ENCODE measurements around the gene SOAT2.

DNA sequence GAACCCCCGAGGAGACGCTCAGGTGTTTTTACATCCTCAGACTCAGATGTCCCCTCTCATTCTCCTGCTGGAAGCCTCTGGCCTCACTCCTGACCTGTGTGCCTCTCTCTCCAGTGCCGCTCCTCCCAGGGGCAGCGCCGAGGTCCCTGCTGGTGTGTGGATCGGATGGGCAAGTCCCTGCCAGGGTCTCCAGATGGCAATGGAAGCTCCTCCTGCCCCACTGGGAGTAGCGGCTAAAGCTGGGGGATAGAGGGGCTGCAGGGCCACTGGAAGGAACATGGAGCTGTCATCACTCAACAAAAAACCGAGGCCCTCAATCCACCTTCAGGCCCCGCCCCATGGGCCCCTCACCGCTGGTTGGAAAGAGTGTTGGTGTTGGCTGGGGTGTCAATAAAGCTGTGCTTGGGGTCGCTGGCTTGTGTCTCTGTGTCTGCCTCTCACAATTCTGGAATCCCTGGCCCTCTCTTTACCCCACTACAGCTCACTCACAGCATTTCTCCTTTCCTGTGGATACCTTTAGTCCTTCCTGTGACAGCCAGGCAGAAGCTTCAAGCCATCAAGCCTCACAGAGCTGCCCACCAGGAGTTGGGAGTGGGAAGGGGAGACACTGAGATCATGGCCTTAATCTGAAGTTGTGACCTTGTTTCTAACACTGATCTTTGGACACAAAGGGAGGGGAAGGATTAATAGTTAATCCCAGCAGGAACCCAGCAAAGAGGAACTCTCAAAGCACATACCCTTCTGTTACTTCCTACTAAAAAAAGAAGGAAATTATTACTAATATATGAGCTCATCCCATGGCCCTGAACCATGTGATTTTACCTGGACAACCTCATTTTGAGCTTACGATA is 1.1 kb upstream of the SOAT2 start:
- TF ChIP-seq, protein P1, sequence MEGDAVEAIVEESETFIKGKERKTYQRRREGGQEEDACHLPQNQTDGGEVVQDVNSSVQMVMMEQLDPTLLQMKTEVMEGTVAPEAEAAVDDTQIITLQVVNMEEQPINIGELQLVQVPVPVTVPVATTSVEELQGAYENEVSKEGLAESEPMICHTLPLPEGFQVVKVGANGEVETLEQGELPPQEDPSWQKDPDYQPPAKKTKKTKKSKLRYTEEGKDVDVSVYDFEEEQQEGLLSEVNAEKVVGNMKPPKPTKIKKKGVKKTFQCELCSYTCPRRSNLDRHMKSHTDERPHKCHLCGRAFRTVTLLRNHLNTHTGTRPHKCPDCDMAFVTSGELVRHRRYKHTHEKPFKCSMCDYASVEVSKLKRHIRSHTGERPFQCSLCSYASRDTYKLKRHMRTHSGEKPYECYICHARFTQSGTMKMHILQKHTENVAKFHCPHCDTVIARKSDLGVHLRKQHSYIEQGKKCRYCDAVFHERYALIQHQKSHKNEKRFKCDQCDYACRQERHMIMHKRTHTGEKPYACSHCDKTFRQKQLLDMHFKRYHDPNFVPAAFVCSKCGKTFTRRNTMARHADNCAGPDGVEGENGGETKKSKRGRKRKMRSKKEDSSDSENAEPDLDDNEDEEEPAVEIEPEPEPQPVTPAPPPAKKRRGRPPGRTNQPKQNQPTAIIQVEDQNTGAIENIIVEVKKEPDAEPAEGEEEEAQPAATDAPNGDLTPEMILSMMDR (IDR thresholded peaks at IDR 0.05; ENCODE audit: low read depth, low read length, missing input control), result no peak
- peak in 1 of 2 donors; percentile 23 for TF ChIP-seq GABPA (IDR thresholded peaks at IDR 0.05 in 1 of 2, conservative IDR thresholded peaks at IDR 0.05 in 1 of 2)
- no peak for TF ChIP-seq RAD21 (IDR thresholded peaks at IDR 0.05)
- peak; percentile 72 to 86 for TF ChIP-seq JUND (IDR thresholded peaks at IDR 0.05)
- TF ChIP-seq RXRA (IDR thresholded peaks at IDR 0.05), result peak; percentile 60 to 63
- TF ChIP-seq HNF4A (conservative IDR thresholded peaks at IDR 0.05), result peak; percentile 80 to 81
- TF ChIP-seq, protein P2, sequence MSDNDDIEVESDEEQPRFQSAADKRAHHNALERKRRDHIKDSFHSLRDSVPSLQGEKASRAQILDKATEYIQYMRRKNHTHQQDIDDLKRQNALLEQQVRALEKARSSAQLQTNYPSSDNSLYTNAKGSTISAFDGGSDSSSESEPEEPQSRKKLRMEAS (IDR thresholded peaks at IDR 0.05), result peak; percentile 21
- TF ChIP-seq EGR1 (IDR thresholded peaks at IDR 0.05; ENCODE audit: low read depth in 2 of 2), result no peak
- TF ChIP-seq FOXA1 (IDR thresholded peaks at IDR 0.05), result no peak
- no peak for TF ChIP-seq YY1 (IDR thresholded peaks at IDR 0.05)
- TF ChIP-seq, protein P3, sequence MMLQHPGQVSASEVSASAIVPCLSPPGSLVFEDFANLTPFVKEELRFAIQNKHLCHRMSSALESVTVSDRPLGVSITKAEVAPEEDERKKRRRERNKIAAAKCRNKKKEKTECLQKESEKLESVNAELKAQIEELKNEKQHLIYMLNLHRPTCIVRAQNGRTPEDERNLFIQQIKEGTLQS (IDR thresholded peaks at IDR 0.05), result no peak
- TF ChIP-seq, protein P4, sequence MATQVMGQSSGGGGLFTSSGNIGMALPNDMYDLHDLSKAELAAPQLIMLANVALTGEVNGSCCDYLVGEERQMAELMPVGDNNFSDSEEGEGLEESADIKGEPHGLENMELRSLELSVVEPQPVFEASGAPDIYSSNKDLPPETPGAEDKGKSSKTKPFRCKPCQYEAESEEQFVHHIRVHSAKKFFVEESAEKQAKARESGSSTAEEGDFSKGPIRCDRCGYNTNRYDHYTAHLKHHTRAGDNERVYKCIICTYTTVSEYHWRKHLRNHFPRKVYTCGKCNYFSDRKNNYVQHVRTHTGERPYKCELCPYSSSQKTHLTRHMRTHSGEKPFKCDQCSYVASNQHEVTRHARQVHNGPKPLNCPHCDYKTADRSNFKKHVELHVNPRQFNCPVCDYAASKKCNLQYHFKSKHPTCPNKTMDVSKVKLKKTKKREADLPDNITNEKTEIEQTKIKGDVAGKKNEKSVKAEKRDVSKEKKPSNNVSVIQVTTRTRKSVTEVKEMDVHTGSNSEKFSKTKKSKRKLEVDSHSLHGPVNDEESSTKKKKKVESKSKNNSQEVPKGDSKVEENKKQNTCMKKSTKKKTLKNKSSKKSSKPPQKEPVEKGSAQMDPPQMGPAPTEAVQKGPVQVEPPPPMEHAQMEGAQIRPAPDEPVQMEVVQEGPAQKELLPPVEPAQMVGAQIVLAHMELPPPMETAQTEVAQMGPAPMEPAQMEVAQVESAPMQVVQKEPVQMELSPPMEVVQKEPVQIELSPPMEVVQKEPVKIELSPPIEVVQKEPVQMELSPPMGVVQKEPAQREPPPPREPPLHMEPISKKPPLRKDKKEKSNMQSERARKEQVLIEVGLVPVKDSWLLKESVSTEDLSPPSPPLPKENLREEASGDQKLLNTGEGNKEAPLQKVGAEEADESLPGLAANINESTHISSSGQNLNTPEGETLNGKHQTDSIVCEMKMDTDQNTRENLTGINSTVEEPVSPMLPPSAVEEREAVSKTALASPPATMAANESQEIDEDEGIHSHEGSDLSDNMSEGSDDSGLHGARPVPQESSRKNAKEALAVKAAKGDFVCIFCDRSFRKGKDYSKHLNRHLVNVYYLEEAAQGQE (IDR thresholded peaks at IDR 0.05), result no peak
- peak; percentile 16 for TF ChIP-seq NR2F2 (IDR thresholded peaks at IDR 0.05)
- TF ChIP-seq, protein P5, sequence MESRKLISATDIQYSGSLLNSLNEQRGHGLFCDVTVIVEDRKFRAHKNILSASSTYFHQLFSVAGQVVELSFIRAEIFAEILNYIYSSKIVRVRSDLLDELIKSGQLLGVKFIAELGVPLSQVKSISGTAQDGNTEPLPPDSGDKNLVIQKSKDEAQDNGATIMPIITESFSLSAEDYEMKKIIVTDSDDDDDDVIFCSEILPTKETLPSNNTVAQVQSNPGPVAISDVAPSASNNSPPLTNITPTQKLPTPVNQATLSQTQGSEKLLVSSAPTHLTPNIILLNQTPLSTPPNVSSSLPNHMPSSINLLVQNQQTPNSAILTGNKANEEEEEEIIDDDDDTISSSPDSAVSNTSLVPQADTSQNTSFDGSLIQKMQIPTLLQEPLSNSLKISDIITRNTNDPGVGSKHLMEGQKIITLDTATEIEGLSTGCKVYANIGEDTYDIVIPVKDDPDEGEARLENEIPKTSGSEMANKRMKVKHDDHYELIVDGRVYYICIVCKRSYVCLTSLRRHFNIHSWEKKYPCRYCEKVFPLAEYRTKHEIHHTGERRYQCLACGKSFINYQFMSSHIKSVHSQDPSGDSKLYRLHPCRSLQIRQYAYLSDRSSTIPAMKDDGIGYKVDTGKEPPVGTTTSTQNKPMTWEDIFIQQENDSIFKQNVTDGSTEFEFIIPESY (IDR thresholded peaks at IDR 0.05), result no peak
